Fibroblast of lung (primary cell): ENCODE measurements around the gene CENPF. TPM values are rescaled to one million over a fixed set of nuclear protein-coding genes. Genes with fewer than 3 reads are reported as not detected.

ENCODE experiments used
- DNase-seq, 2 donors: peaks; one replicate each; pipeline versions ENCODE4 v3.0.0 to v3.0.0-alpha.2; 2010; ENCODE audit warnings: low read depth in 2 of 2
- H2AFZ ChIP-seq: 2 replicates; pipeline ENCODE4 v1.5.1; 2012; ENCODE audit warnings: low read length, control low read depth, inconsistent platforms
- H3K27ac ChIP-seq: 2 replicates; pipeline ENCODE4 v1.5.1; 2011; ENCODE audit warnings: low read length, control low read depth; ENCODE audit not compliant: insufficient read depth
- H3K27me3 ChIP-seq: 2 replicates; pipeline ENCODE4 v1.5.1; 2011; ENCODE audit warnings: mild to moderate bottlenecking, low read length; ENCODE audit not compliant: control insufficient read depth, insufficient read depth
- H3K36me3 ChIP-seq: 2 replicates; pipeline ENCODE4 v1.5.1; 2011; ENCODE audit warnings: low read length; ENCODE audit not compliant: control insufficient read depth, insufficient read depth
- H3K4me1 ChIP-seq: 2 replicates; pipeline ENCODE4 v1.5.1; 2011; ENCODE audit warnings: low read length; ENCODE audit not compliant: control insufficient read depth, insufficient read depth; ENCODE audit errors: extremely low read depth
- H3K4me2 ChIP-seq: 2 replicates; pipeline ENCODE4 v1.5.1; 2011; ENCODE audit warnings: low read length, control low read depth; ENCODE audit not compliant: insufficient read depth; ENCODE audit errors: extremely low read depth
- H3K4me3 ChIP-seq, 4 experiments: fragments of 200-600 bp in 1 of 4; sonication (generic) in 1 of 4; replicated peaks in 1 of 4; 2 replicates each; pipeline ENCODE4 v1.5.1; 2011 to 2016; ENCODE audit warnings: low read length in 4 of 4, low read depth in 3 of 4, mild to moderate bottlenecking in 3 of 4, control low read depth in 2 of 4, inconsistent platforms in 1 of 4, mixed read lengths in 1 of 4; ENCODE audit not compliant: insufficient read depth in 1 of 4; ENCODE audit errors: control extremely low read depth in 1 of 4
- H3K79me2 ChIP-seq: 2 replicates; pipeline ENCODE4 v1.5.1; 2012; ENCODE audit warnings: mild to moderate bottlenecking, low read length, inconsistent platforms; ENCODE audit not compliant: control insufficient read depth, insufficient read depth
- H3K9ac ChIP-seq: 2 replicates; pipeline ENCODE4 v1.5.1; 2011; ENCODE audit warnings: mild to moderate bottlenecking, low read length, control low read depth; ENCODE audit not compliant: insufficient read depth
- H3K9me3 ChIP-seq: 2 replicates; pipeline ENCODE4 v1.5.1; 2012; ENCODE audit warnings: low read depth, low read length; ENCODE audit not compliant: control insufficient read depth, insufficient read depth
- H4K20me1 ChIP-seq: 2 replicates; pipeline ENCODE4 v1.5.1; 2011; ENCODE audit warnings: low read length; ENCODE audit not compliant: control insufficient read depth, insufficient read depth; ENCODE audit errors: extremely low read depth
- CTCF ChIP-seq, 2 donors: IDR thresholded peaks in 1 of 2; conservative IDR thresholded peaks in 1 of 2; 1 replicate in 1 of 2; 2 replicates in 1 of 2; pipeline ENCODE4 v1.5.1; 2011 to 2012; ENCODE audit warnings: low read length in 2 of 2, control low read depth in 1 of 2, inconsistent platforms in 1 of 2, low read depth in 1 of 2, mild to moderate bottlenecking in 1 of 2
- EZH2 ChIP-seq: IDR thresholded peaks from 2 replicates; pipeline ENCODE4 v1.5.1; 2012; ENCODE audit warnings: low read length, control low read depth, mild to moderate bottlenecking; ENCODE audit errors: missing control alignments
- polyA plus RNA-seq, 2 donors: library from polyadenylated mRNA; depleted of rRNA in 1 of 2; stranded (reverse) in 1 of 2; unstranded in 1 of 2; fragments of >200 nt; gene quantifications; 2 replicates each; pipeline ENCODE4 v1.2.1, GENCODE V29; 2011 to 2012; ENCODE audit warnings: missing spikeins in 1 of 2
- total RNA-seq: library from RNA; depleted of rRNA; stranded (reverse); fragments of >200 nt; gene quantifications from 2 replicates; pipeline ENCODE4 v1.2.1, GENCODE V29; 2014

CENPF gene
- total and polyA plus RNA-seq, 2 donors (not counting 1 experiment from before 2014, with no cell fraction given) = 12.0 to 13.2 TPM

- H3K9ac ChIP-seq = no peak overlapping the region
- H3K4me3 ChIP-seq = no peak overlapping the region
- H3K4me1 ChIP-seq = no peaks in the 10 kb centered on the region
- no peaks in the 10 kb centered on the region for H3K79me2 ChIP-seq
- DNase-seq = peak in 1 of 2 donors; percentile 55
- H3K9me3 ChIP-seq = no peaks in the 10 kb centered on the region
- H4K20me1 ChIP-seq = no peaks in the 10 kb centered on the region
- H3K27me3 ChIP-seq = no peaks in the 10 kb centered on the region
- H3K27ac ChIP-seq = no peak overlapping the region
- no peak overlapping the region for H3K4me2 ChIP-seq
- TF ChIP-seq EZH2 = no peak
- TF ChIP-seq CTCF (conservative IDR thresholded peaks at IDR 0.05 in 1 of 2, IDR thresholded peaks at IDR 0.05 in 1 of 2; ENCODE audit: low read depth in 1 of 2, low read length in 2 of 2) = no peak
- no peak overlapping the region for H2AFZ ChIP-seq
- no peaks in the 10 kb centered on the region for H3K36me3 ChIP-seq
Measured at GRCh38 chr1:214685906-214686305, 82.9 kb downstream of the CENPF start.

GRCh38 chr1:214686497-214686896, 83.5 kb downstream of the CENPF start:
- H3K27ac ChIP-seq = no peak overlapping the region
- H3K4me1 ChIP-seq = no peaks in the 10 kb centered on the region
- no peaks in the 10 kb centered on the region for H3K79me2 ChIP-seq
- no peaks in the 10 kb centered on the region for H3K36me3 ChIP-seq
- no peak for DNase-seq
- no peak overlapping the region for H3K4me3 ChIP-seq
- no peak overlapping the region for H3K9ac ChIP-seq
- no peaks in the 10 kb centered on the region for H3K27me3 ChIP-seq
- no peaks in the 10 kb centered on the region for H4K20me1 ChIP-seq
- no peaks in the 10 kb centered on the region for H3K9me3 ChIP-seq
- H3K4me2 ChIP-seq = no peak overlapping the region
- H2AFZ ChIP-seq = no peak overlapping the region
- TF ChIP-seq CTCF (conservative IDR thresholded peaks at IDR 0.05 in 1 of 2, IDR thresholded peaks at IDR 0.05 in 1 of 2; ENCODE audit: low read depth in 1 of 2, low read length in 2 of 2) (no peak), EZH2 (no peak)

GRCh38 chr1:214688891-214689290, 85.9 kb downstream of the CENPF start:
- DNase-seq = no peak
- Histone ChIP-seq H3K27me3 (no peaks in the 10 kb centered on the region), H3K4me1 (no peaks in the 10 kb centered on the region)

More at GRCh38 chr1:214688891-214689290, 85.9 kb downstream of the CENPF start:
- Histone ChIP-seq H3K9me3 (no peaks in the 10 kb centered on the region), H3K4me3 (no peak overlapping the region), H3K36me3 (no peaks in the 10 kb centered on the region), H3K4me2 (no peak overlapping the region), H3K27ac (no peak overlapping the region), H3K79me2 (no peaks in the 10 kb centered on the region), H4K20me1 (no peaks in the 10 kb centered on the region), H2AFZ (no peak overlapping the region), H3K9ac (no peak overlapping the region)
- TF ChIP-seq CTCF (conservative IDR thresholded peaks at IDR 0.05 in 1 of 2, IDR thresholded peaks at IDR 0.05 in 1 of 2; ENCODE audit: low read depth in 1 of 2, low read length in 2 of 2) (no peak), EZH2 (no peak)
